IMR-90 (cell line): ENCODE results near the gene SMIM21. TPM values are rescaled to one million over a fixed set of nuclear protein-coding genes. Genes with fewer than 3 reads are reported as not detected.

Experiments used
- ATAC-seq: fragments of 200-7000 bp; cut with Tn5 transposase; 2 replicates; pipeline ENCODE4 v1.9.1; 2020; ENCODE audit warnings: low read depth, mild to moderate bottlenecking, moderate library complexity
- BruUV-seq: library from RNA; stranded (reverse); fragments of 400-500 nt; replicated peaks from 2 replicates; lab custom pipeline; 2021; lab: Mats Ljungman, UMichigan
- CTCF ChIA-PET: fragments of 300-600 bp; formaldehyde crosslinking; extraction: SDS; loops from one replicate; lab custom pipeline; 2021; ENCODE audit warnings: antibody characterized with exemption; lab: Yijun Ruan, JAX
- POLR2A ChIA-PET: fragments of 300-600 bp; sonication (Branson Sonifier 250); formaldehyde crosslinking; loops from one replicate; lab custom pipeline; 2022; ENCODE audit warnings: antibody characterized with exemption; ENCODE audit not compliant: unreplicated experiment; lab: Charles Lee
- DNase-seq: peaks from one replicate; pipeline ENCODE4 v3.0.0; 2013
- H2AFZ ChIP-seq: replicated peaks from 2 replicates; pipeline ENCODE3; 2013; ENCODE audit warnings: low read length, mild to moderate bottlenecking; ENCODE audit not compliant: poor library complexity
- H2AK5ac ChIP-seq: 2 replicates; pipeline ENCODE4 v1.6.1; 2013; ENCODE audit warnings: low read depth, low read length, inconsistent platforms
- H2AK9ac ChIP-seq: replicated peaks from 2 replicates; pipeline ENCODE3; 2013; ENCODE audit warnings: mild to moderate bottlenecking, low read depth, low read length, moderate library complexity; ENCODE audit not compliant: poor library complexity
- H2BK120ac ChIP-seq: 2 replicates; pipeline ENCODE4 v1.6.1; 2013; ENCODE audit warnings: low read depth, low read length, inconsistent platforms
- H2BK15ac ChIP-seq: 3 replicates; pipeline ENCODE4 v1.6.1; 2013; ENCODE audit warnings: low read depth, low read length, inconsistent platforms
- H2BK20ac ChIP-seq: 2 replicates; pipeline ENCODE4 v1.6.1; 2013; ENCODE audit warnings: low read depth, mild to moderate bottlenecking, inconsistent platforms, low read length, moderate library complexity
- H2BK5ac ChIP-seq: 2 replicates; pipeline ENCODE4 v1.6.1; 2013; ENCODE audit warnings: mild to moderate bottlenecking, low read depth, low read length, inconsistent platforms; ENCODE audit not compliant: poor library complexity, severe bottlenecking
- H3K14ac ChIP-seq: replicated peaks from 2 replicates; pipeline ENCODE4 v1.6.1; 2013; ENCODE audit warnings: low read depth, low read length, inconsistent platforms
- H3K18ac ChIP-seq: 2 replicates; pipeline ENCODE4 v1.6.1; 2013; ENCODE audit warnings: low read depth, low read length, control low read depth
- H3K23ac ChIP-seq: 2 replicates; pipeline ENCODE4 v1.6.1; 2013; ENCODE audit warnings: low read depth, low read length, inconsistent platforms
- H3K27ac ChIP-seq: 2 replicates; pipeline ENCODE4 v1.5.1; 2013; ENCODE audit warnings: mild to moderate bottlenecking, control low read depth, low read length; ENCODE audit not compliant: insufficient read depth
- H3K27me3 ChIP-seq: 2 replicates; pipeline ENCODE4 v1.6.1; 2013; ENCODE audit warnings: low read length; ENCODE audit not compliant: control insufficient read depth, insufficient read depth
- H3K36me3 ChIP-seq: 2 replicates; pipeline ENCODE4 v1.6.1; 2013; ENCODE audit warnings: low read length, mixed read lengths; ENCODE audit not compliant: control insufficient read depth, insufficient read depth
- H3K4ac ChIP-seq: 2 replicates; pipeline ENCODE4 v1.6.1; 2013; ENCODE audit warnings: low read depth, low read length, inconsistent platforms
- H3K4me1 ChIP-seq: 2 replicates; pipeline ENCODE4 v1.6.1; 2013; ENCODE audit warnings: low read length, mixed read lengths; ENCODE audit not compliant: control insufficient read depth, insufficient read depth
- H3K4me2 ChIP-seq: 2 replicates; pipeline ENCODE4 v1.6.1; 2013; ENCODE audit warnings: low read depth, mild to moderate bottlenecking, control low read depth, low read length, moderate library complexity
- H3K4me3 ChIP-seq: 2 replicates; pipeline ENCODE4 v1.5.1; 2013; ENCODE audit warnings: low read depth, mild to moderate bottlenecking, control low read depth, low read length, moderate library complexity; ENCODE audit not compliant: insufficient read depth
- H3K56ac ChIP-seq: 2 replicates; pipeline ENCODE4 v1.6.1; 2013; ENCODE audit warnings: low read length, inconsistent platforms; ENCODE audit not compliant: insufficient read depth; ENCODE audit errors: extremely low read depth
- H3K79me1 ChIP-seq, 2 experiments: 2 replicates each; pipeline ENCODE4 v1.6.1; 2013; ENCODE audit warnings: low read length in 2 of 2, inconsistent platforms in 1 of 2, low read depth in 1 of 2
- H3K9ac ChIP-seq: 2 replicates; pipeline ENCODE4 v1.6.1; 2013; ENCODE audit warnings: low read depth, low read length, control low read depth
- H3K9me1 ChIP-seq: 2 replicates; pipeline ENCODE4 v1.6.1; 2013; ENCODE audit warnings: low read length, inconsistent platforms; ENCODE audit not compliant: insufficient read depth
- H3K9me3 ChIP-seq: 2 replicates; pipeline ENCODE4 v1.6.1; 2013; ENCODE audit warnings: low read length; ENCODE audit not compliant: control insufficient read depth, insufficient read depth
- H4K20me1 ChIP-seq: 2 replicates; pipeline ENCODE4 v1.6.1; 2013; ENCODE audit warnings: low read length, inconsistent platforms; ENCODE audit not compliant: insufficient read depth
- H4K5ac ChIP-seq: 2 replicates; pipeline ENCODE4 v1.6.1; 2013; ENCODE audit warnings: mild to moderate bottlenecking, low read depth, low read length, control low read depth
- H4K8ac ChIP-seq, 2 experiments: 2 replicates each; pipeline ENCODE4 v1.6.1; 2013; ENCODE audit warnings: low read depth in 2 of 2, low read length in 2 of 2, control low read depth in 1 of 2, inconsistent platforms in 1 of 2
- H4K91ac ChIP-seq: 2 replicates; pipeline ENCODE4 v1.6.1; 2013; ENCODE audit warnings: low read depth, low read length, inconsistent platforms; ENCODE audit not compliant: insufficient read depth
- BHLHE40 ChIP-seq: fragments of 150-350 bp; IDR thresholded peaks from 2 replicates; pipeline ENCODE4 v1.6.1; 2016; ENCODE audit warnings: mild to moderate bottlenecking, low read depth, low read length
- CEBPB ChIP-seq: IDR thresholded peaks from 2 replicates; pipeline ENCODE4 v1.6.1; 2012; ENCODE audit warnings: low read depth, low read length, improper control_type of control experiment
- CHD1 ChIP-seq: IDR thresholded peaks from 2 replicates; pipeline ENCODE4 v1.6.1; 2012; ENCODE audit warnings: low read depth, low read length, improper control_type of control experiment
- ELK1 ChIP-seq: fragments of 150-350 bp; IDR thresholded peaks from 2 replicates; pipeline ENCODE4 v1.6.1; 2016; ENCODE audit warnings: low read depth, mild to moderate bottlenecking, low read length, moderate library complexity, borderline replicate concordance
- FOS ChIP-seq: fragments of 150-350 bp; IDR thresholded peaks from 2 replicates; pipeline ENCODE4 v1.6.1; 2016; ENCODE audit warnings: low read depth, low read length
- MAZ ChIP-seq: IDR thresholded peaks from 2 replicates; pipeline ENCODE4 v1.6.1; 2012; ENCODE audit warnings: low read depth, mild to moderate bottlenecking, low read length, improper control_type of control experiment, moderate library complexity, borderline replicate concordance
- MXI1 ChIP-seq: IDR thresholded peaks from 2 replicates; pipeline ENCODE4 v1.6.1; 2012; ENCODE audit warnings: low read depth, mild to moderate bottlenecking, low read length, moderate library complexity, borderline replicate concordance
- NFE2L2 ChIP-seq: fragments of 150-350 bp; IDR thresholded peaks from 2 replicates; pipeline ENCODE4 v1.6.1; 2016; ENCODE audit warnings: low read depth, mild to moderate bottlenecking, low read length
- RCOR1 ChIP-seq: IDR thresholded peaks from 2 replicates; pipeline ENCODE4 v1.6.1; 2012; ENCODE audit warnings: mild to moderate bottlenecking, low read length, improper control_type of control experiment; ENCODE audit not compliant: insufficient replicate concordance
- USF2 ChIP-seq: fragments of 150-350 bp; IDR thresholded peaks from 2 replicates; pipeline ENCODE4 v1.6.1; 2017; ENCODE audit warnings: mild to moderate bottlenecking, antibody characterized with exemption, low read length, low read depth
- WGBS, 2 experiments: methylation state at CpG; one replicate each; pipeline versions ENCODE4 v1.1.5 to v1.1.7; 2013; ENCODE audit warnings: missing lambda C conversion rate in 2 of 2; ENCODE audit not compliant: insufficient read length in 1 of 2; ENCODE audit errors: extremely low coverage in 2 of 2; 5-methylcytosine and 5-hydroxymethylcytosine counted together
- dilution Hi-C: fragments of 300-500 bp; cut with HindIII; formaldehyde crosslinking; loops from one replicate; pipeline ENCODE4 v1.14.3; 2018; ENCODE audit warnings: low sequenced_read_pairs; ENCODE audit not compliant: unreplicated experiment
- in situ Hi-C: fragments of 300-500 bp; cut with MboI; formaldehyde crosslinking; loops from 3 replicates; pipeline ENCODE4 v1.14.3; 2019; ENCODE audit warnings: low sequenced_read_pairs, inconsistent platforms, mixed read lengths
- intact Hi-C: fragments of 100-400 bp; cut with micrococcal nuclease; formaldehyde crosslinking; loops from 2 replicates; pipeline ENCODE4 v1.10.0; 2022
- polyA plus RNA-seq, 3 experiments: library from polyadenylated mRNA; depleted of rRNA; stranded (reverse); fragments of >200 nt; gene quantifications; 2 replicates each; pipeline ENCODE4 v1.2.3, GENCODE V29; 2012; ENCODE audit warnings: low replicate concordance in 1 of 3
- total RNA-seq: library from RNA; depleted of rRNA; stranded (reverse); fragments of >200 nt; gene quantifications from 2 replicates; pipeline ENCODE4 v1.2.3, GENCODE V29; 2012

SMIM21 gene
- total and polyA plus RNA-seq, 2 of the 4 experiments (the other 2 are of a cell fraction) = not detected

- ATAC-seq (no peak), DNase-seq (no peak)
- BruUV-seq = no TSS peak
These were observed 48.9 kb downstream of the SMIM21 start for GRCh38 chr18:75378376-75379315.

More at GRCh38 chr18:75378376-75379315, 48.9 kb downstream of the SMIM21 start:
- no peak overlapping the region for H3K56ac ChIP-seq
- no CpG with 5 or more reads among the region's 22 CpGs for WGBS, 2 experiments
- TF ChIP-seq RCOR1 (no peak), MAZ (no peak), FOS (no peak), ELK1 (no peak), MXI1 (no peak), BHLHE40 (no peak), CHD1 (no peak), USF2 (no peak), NFE2L2 (no peak), CEBPB (no peak)
- no peak overlapping the region for H3K4ac ChIP-seq
- H3K27ac ChIP-seq = no peak overlapping the region
- in situ Hi-C loops (no loop called here), intact Hi-C loops (no loop called here), dilution Hi-C loops (no loop called here)
- ChIA-PET POLR2A (no interaction called here), CTCF (no interaction called here)
- peaks cover 9% of the 10 kb centered on the region for H3K27me3 ChIP-seq
- H4K8ac ChIP-seq = no peak overlapping the region
- no peak overlapping the region for H3K14ac ChIP-seq
- no peak overlapping the region for H3K4me2 ChIP-seq
- no peak overlapping the region for H3K18ac ChIP-seq
- no peaks in the 10 kb centered on the region for H3K9me1 ChIP-seq
- H3K4me1 ChIP-seq = no peaks in the 10 kb centered on the region
- no peak overlapping the region for H2BK20ac ChIP-seq
- H2BK120ac ChIP-seq = no peak overlapping the region
- no peak overlapping the region for H2BK15ac ChIP-seq
- no peaks in the 10 kb centered on the region for H3K9me3 ChIP-seq
- no peak overlapping the region for H4K5ac ChIP-seq
- no peak overlapping the region for H3K4me3 ChIP-seq
- H4K91ac ChIP-seq = no peak overlapping the region
- no peak overlapping the region for H2BK5ac ChIP-seq
- no peaks in the 10 kb centered on the region for H4K20me1 ChIP-seq
- no peak overlapping the region for H2AK9ac ChIP-seq
- no peaks in the 10 kb centered on the region for H3K36me3 ChIP-seq
- no peak overlapping the region for H3K9ac ChIP-seq
- H2AK5ac ChIP-seq = no peak overlapping the region
- H2AFZ ChIP-seq = no peak overlapping the region
- no peak overlapping the region for H3K23ac ChIP-seq
- H3K79me1 ChIP-seq = no peaks in the 10 kb centered on the region
